HepG2 (cell line): Measurements from ENCODE around the gene LMAN2. TPM values are rescaled to one million over a fixed set of nuclear protein-coding genes. Genes with fewer than 3 reads are reported as not detected.

ENCODE experiments used
- BRCA1 ChIP-seq: sonication (generic); formaldehyde crosslinking; IDR thresholded peaks from 2 replicates; pipeline ENCODE4 v1.4.0; 2020; ENCODE audit warnings: missing genetic modification reagents
- FOXK1 ChIP-seq: sonication (generic); formaldehyde crosslinking; IDR thresholded peaks from 2 replicates; pipeline ENCODE4 v1.4.0; 2020; ENCODE audit warnings: low read depth, missing genetic modification reagents, borderline replicate concordance
- FOXO1 ChIP-seq: sonication (generic); formaldehyde crosslinking; IDR thresholded peaks from 2 replicates; pipeline ENCODE4 v1.4.0; 2020; ENCODE audit warnings: missing genetic modification reagents
- SRY ChIP-seq: sonication (generic); formaldehyde crosslinking; IDR thresholded peaks from 2 replicates; pipeline ENCODE4 v1.8.0; 2022; ENCODE audit warnings: mild to moderate bottlenecking, missing genetic modification reagents
- ZNF713 ChIP-seq: sonication (generic); formaldehyde crosslinking; IDR thresholded peaks from 2 replicates; pipeline ENCODE4 v1.4.0; 2020; ENCODE audit warnings: mild to moderate bottlenecking, missing genetic modification reagents
- polyA plus RNA-seq, 8 experiments: library from polyadenylated mRNA; depleted of rRNA in 3 of 8; stranded (reverse) in 7 of 8; unstranded in 1 of 8; fragments of >200 nt; fragmentation: Illumina TruSeq in 4 of 8; extraction: Trizol in 4 of 8; gene quantifications; 2 replicates each; pipeline versions ENCODE4 v1.2.1 to v1.2.3, GENCODE V29; 2011 to 2016; ENCODE audit warnings: low read depth in 4 of 8, missing spikeins in 1 of 8, mixed read lengths in 1 of 8; ENCODE audit not compliant: insufficient read depth in 1 of 8
- total RNA-seq, 5 experiments: library from RNA; depleted of rRNA; stranded (reverse); fragments of >200 nt; fragmentation: Illumina TruSeq; extraction: Trizol; gene quantifications; 2 replicates each; pipeline ENCODE4 v1.2.3, GENCODE V29; 2016; ENCODE audit warnings: low read depth in 1 of 5
- TF ChIP-seq, protein P1 (sequence below): sonication (generic); formaldehyde crosslinking; IDR thresholded peaks from 2 replicates; pipeline ENCODE4 v1.5.0; 2020; ENCODE audit warnings: missing genetic modification reagents
- TF ChIP-seq, protein P2 (sequence below): fragments of 450-650 bp; IDR thresholded peaks from 2 replicates; pipeline ENCODE4 v1.6.1; 2017; ENCODE audit warnings: mild to moderate bottlenecking
- TF ChIP-seq, protein P3 (sequence below): sonication (generic); formaldehyde crosslinking; IDR thresholded peaks from 2 replicates; pipeline ENCODE4 v1.9.0; 2021; ENCODE audit warnings: missing genetic modification reagents, borderline replicate concordance

The LMAN2 gene
- total and polyA plus RNA-seq, 2 of the 13 experiments (the other 11 are each of a cell fraction or from before 2014, with no cell fraction given): 191 to 197 TPM

DNA sequence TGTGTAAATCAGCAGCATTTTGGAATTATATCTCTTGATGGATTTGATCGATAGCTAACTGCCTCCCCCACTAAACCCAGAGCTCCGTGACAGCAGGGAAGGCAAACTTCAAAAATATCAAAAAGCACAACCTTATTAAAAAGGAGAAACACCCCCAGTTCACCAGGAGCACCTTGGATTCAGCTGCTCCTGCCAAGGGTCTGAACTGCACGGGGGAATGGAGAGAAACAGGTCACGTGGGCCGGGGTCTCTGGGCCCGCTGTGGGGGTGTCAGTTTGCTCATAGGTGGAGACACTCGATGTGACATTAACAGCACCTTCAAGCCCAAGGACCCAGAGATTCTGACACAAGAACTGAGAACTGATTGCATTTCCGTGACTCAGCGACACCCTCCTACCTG is 31.7 kb upstream of the LMAN2 start (continued):
- TF ChIP-seq, protein P1, sequence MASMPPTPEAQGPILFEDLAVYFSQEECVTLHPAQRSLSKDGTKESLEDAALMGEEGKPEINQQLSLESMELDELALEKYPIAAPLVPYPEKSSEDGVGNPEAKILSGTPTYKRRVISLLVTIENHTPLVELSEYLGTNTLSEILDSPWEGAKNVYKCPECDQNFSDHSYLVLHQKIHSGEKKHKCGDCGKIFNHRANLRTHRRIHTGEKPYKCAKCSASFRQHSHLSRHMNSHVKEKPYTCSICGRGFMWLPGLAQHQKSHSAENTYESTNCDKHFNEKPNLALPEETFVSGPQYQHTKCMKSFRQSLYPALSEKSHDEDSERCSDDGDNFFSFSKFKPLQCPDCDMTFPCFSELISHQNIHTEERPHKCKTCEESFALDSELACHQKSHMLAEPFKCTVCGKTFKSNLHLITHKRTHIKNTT (CRISPR knock-in tag): no peak
- TF ChIP-seq, protein P2, sequence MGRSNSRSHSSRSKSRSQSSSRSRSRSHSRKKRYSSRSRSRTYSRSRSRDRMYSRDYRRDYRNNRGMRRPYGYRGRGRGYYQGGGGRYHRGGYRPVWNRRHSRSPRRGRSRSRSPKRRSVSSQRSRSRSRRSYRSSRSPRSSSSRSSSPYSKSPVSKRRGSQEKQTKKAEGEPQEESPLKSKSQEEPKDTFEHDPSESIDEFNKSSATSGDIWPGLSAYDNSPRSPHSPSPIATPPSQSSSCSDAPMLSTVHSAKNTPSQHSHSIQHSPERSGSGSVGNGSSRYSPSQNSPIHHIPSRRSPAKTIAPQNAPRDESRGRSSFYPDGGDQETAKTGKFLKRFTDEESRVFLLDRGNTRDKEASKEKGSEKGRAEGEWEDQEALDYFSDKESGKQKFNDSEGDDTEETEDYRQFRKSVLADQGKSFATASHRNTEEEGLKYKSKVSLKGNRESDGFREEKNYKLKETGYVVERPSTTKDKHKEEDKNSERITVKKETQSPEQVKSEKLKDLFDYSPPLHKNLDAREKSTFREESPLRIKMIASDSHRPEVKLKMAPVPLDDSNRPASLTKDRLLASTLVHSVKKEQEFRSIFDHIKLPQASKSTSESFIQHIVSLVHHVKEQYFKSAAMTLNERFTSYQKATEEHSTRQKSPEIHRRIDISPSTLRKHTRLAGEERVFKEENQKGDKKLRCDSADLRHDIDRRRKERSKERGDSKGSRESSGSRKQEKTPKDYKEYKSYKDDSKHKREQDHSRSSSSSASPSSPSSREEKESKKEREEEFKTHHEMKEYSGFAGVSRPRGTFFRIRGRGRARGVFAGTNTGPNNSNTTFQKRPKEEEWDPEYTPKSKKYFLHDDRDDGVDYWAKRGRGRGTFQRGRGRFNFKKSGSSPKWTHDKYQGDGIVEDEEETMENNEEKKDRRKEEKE: no peak
- TF ChIP-seq SRY (CRISPR knock-in tag) (no peak), BRCA1 (no peak), ZNF713 (no peak), FOXK1 (no peak), FOXO1 (CRISPR knock-in tag) (no peak)
- TF ChIP-seq, protein P3, sequence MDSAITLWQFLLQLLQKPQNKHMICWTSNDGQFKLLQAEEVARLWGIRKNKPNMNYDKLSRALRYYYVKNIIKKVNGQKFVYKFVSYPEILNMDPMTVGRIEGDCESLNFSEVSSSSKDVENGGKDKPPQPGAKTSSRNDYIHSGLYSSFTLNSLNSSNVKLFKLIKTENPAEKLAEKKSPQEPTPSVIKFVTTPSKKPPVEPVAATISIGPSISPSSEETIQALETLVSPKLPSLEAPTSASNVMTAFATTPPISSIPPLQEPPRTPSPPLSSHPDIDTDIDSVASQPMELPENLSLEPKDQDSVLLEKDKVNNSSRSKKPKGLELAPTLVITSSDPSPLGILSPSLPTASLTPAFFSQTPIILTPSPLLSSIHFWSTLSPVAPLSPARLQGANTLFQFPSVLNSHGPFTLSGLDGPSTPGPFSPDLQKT: no peak
- TF ChIP-seq, all 625 proteins: peak for 0
